ENCODE data around the gene CLIC3. TPM values are rescaled to one million over a fixed set of nuclear protein-coding genes. Genes with fewer than 3 reads are reported as not detected.

The CLIC3 gene
- total RNA-seq, 2 experiments from 2014 or later, result 0.43 to 0.61 TPM

- ChIA-PET CTCF (interaction anchor here (1.0 to 2.8 kb wide), 3 partner anchors 79 to 107 kb away, joined by 3 to 10 read pairs (median 7); partner anchors contain the start of gene AJM1), POLR2A (interaction anchor here (0.5 to 1.0 kb wide), 2 partner anchors 10 to 68 kb away, joined by 3 read pairs; no protein-coding TSS in a partner anchor)
- no peaks in the 10 kb centered on the region for H3K27me3 Mint-ChIP-seq
- intact Hi-C loops (cut with micrococcal nuclease), result loop anchor here (2.0 to 10.0 kb wide), 3 partner anchors 42 to 159 kb away; partner anchors contain the start of genes FUT7, PAXX and TMEM141
- DNase-seq, result peak; percentile 98
- no peaks in the 10 kb centered on the region for H3K9me3 Mint-ChIP-seq
- H3K4me1 Mint-ChIP-seq (ENCODE audit: low read depth), result peaks cover under 1% of the 10 kb centered on the region
- peak overlapping the region; percentile 78 for H3K4me3 Mint-ChIP-seq
- no peaks in the 10 kb centered on the region for H3K36me3 Mint-ChIP-seq
- peak overlapping the region; percentile 76 for H3K27ac Mint-ChIP-seq
Measured at GRCh38 chr9:136949817-136950655, 46.3 kb downstream of the CLIC3 start.

GRCh38 chr9:136949239-136949816 is 47.0 kb downstream of the CLIC3 start:
- intact Hi-C loops (cut with micrococcal nuclease), result loop anchor here (2.0 to 10.0 kb wide), 3 partner anchors 43 to 159 kb away; partner anchors contain the start of genes FUT7, PAXX and TMEM141
- no peak for DNase-seq
- CTCF ChIA-PET, result interaction anchor here (1.0 to 2.8 kb wide), 5 partner anchors 26 to 107 kb away, joined by 3 to 13 read pairs (median 8); partner anchors contain the start of genes AJM1 and NPDC1
- Mint-ChIP-seq H3K27ac (peak overlapping the region; percentile 76), H3K9me3 (no peaks in the 10 kb centered on the region), H3K4me1 (ENCODE audit: low read depth) (peaks cover 4% of the 10 kb centered on the region), H3K27me3 (no peaks in the 10 kb centered on the region), H3K36me3 (no peaks in the 10 kb centered on the region), H3K4me3 (peak overlapping the region; percentile 77)
- POLR2A ChIA-PET, result interaction anchor here (0.5 to 1.0 kb wide), 2 partner anchors 11 to 68 kb away, joined by 3 read pairs; no protein-coding TSS in a partner anchor

- no peaks in the 10 kb centered on the region for H3K9me3 Mint-ChIP-seq
- intact Hi-C loops (cut with micrococcal nuclease), result loop anchor here (2.0 to 10.0 kb wide), 3 partner anchors 44 to 157 kb away; partner anchors contain the start of genes FUT7, PAXX and TMEM141
- ChIA-PET POLR2A (no interaction called here), CTCF (interaction anchor here (0.6 to 2.8 kb wide), 16 partner anchors 17 to 140 kb away, joined by 3 to 49 read pairs (median 4); partner anchors contain the start of genes ABCA2, AJM1, CLIC3 and NPDC1)
- no peaks in the 10 kb centered on the region for H3K27me3 Mint-ChIP-seq
- H3K4me1 Mint-ChIP-seq (ENCODE audit: low read depth), result peaks cover 7% of the 10 kb centered on the region
- no peaks in the 10 kb centered on the region for H3K36me3 Mint-ChIP-seq
- peak; percentile 42 for DNase-seq
- H3K27ac Mint-ChIP-seq, result no peak overlapping the region
- peak overlapping the region; percentile 77 for H3K4me3 Mint-ChIP-seq
Measured at GRCh38 chr9:136947955-136948510, 48.3 kb downstream of the CLIC3 start.

- DNase-seq, result no peak
- POLR2A ChIA-PET, result no interaction called here
- Mint-ChIP-seq H3K9me3 (no peaks in the 10 kb centered on the region), H3K27ac (no peak overlapping the region), H3K27me3 (no peaks in the 10 kb centered on the region), H3K4me3 (no peak overlapping the region), H3K36me3 (peaks cover 5% of the 10 kb centered on the region), H3K4me1 (ENCODE audit: low read depth) (peaks cover 12% of the 10 kb centered on the region)
- intact Hi-C loops (cut with micrococcal nuclease), result loop anchor here (5.0 to 10.0 kb wide), 2 partner anchors 45 to 88 kb away; partner anchors contain the start of genes FUT7 and PAXX
- CTCF ChIA-PET, result interaction anchor here (0.8 to 2.8 kb wide), 14 partner anchors 16 to 139 kb away, joined by 3 to 49 read pairs (median 4); partner anchors contain the start of genes ABCA2, AJM1, NPDC1 and PAXX
Measured at GRCh38 chr9:136947028-136947891, 49.1 kb downstream of the CLIC3 start.

- H3K4me3 Mint-ChIP-seq, result no peak overlapping the region
- DNase-seq, result no peak
- H3K27ac Mint-ChIP-seq, result no peak overlapping the region
- POLR2A ChIA-PET, result no interaction called here
- H3K9me3 Mint-ChIP-seq, result no peaks in the 10 kb centered on the region
- intact Hi-C loops (cut with micrococcal nuclease), result loop anchor here (5.0 to 10.0 kb wide), 2 partner anchors 46 to 88 kb away; partner anchors contain the start of genes FUT7 and PAXX
- peaks cover 10% of the 10 kb centered on the region for H3K36me3 Mint-ChIP-seq
- CTCF ChIA-PET, result interaction anchor here (1.2 to 3.4 kb wide), 6 partner anchors 28 to 139 kb away, joined by 3 to 49 read pairs (median 8); partner anchors contain the start of genes AJM1 and RABL6
- peaks cover 12% of the 10 kb centered on the region for H3K4me1 Mint-ChIP-seq (ENCODE audit: low read depth)
- H3K27me3 Mint-ChIP-seq, result no peaks in the 10 kb centered on the region
Measured at GRCh38 chr9:136946228-136947027, 49.9 kb downstream of the CLIC3 start.

- CTCF ChIA-PET, result interaction anchor here (0.7 to 3.4 kb wide), 7 partner anchors 14 to 103 kb away, joined by 3 to 13 read pairs (median 5); partner anchors contain the start of genes AJM1 and PAXX
- H3K9me3 Mint-ChIP-seq, result no peaks in the 10 kb centered on the region
- POLR2A ChIA-PET, result interaction anchor here (1.5 kb wide), 1 partner anchor 102 kb away, joined by 3 read pairs; no protein-coding TSS in a partner anchor
- H3K4me3 Mint-ChIP-seq, result peak overlapping the region; percentile 38
- peaks cover 17% of the 10 kb centered on the region for H3K36me3 Mint-ChIP-seq
- intact Hi-C loops (cut with micrococcal nuclease), result loop anchor here (2.0 to 10.0 kb wide), 3 partner anchors 47 to 103 kb away; partner anchors contain the start of genes AJM1, FUT7 and PAXX
- H3K4me1 Mint-ChIP-seq (ENCODE audit: low read depth), result peaks cover 12% of the 10 kb centered on the region
- DNase-seq, result no peak
- H3K27me3 Mint-ChIP-seq, result no peaks in the 10 kb centered on the region
- no peak overlapping the region for H3K27ac Mint-ChIP-seq
Measured at GRCh38 chr9:136945333-136946227, 50.8 kb downstream of the CLIC3 start.

Other genes starting within 250 kb of the CLIC3 start
- gene LCN6, start 248.0 kb downstream of the CLIC3 start, total RNA-seq, result not detected
- not detected for gene LCN8, start 238.3 kb downstream of the CLIC3 start, total RNA-seq
- gene LCN15, start 232.1 kb downstream of the CLIC3 start, total RNA-seq, result not detected
- 10 to 100 TPM; 42.3 to 45.2 TPM for gene TMEM141, start 205.2 kb downstream of the CLIC3 start, total RNA-seq
- under 1 TPM; 0.21 to 0.36 TPM for gene CCDC183, start 200.2 kb downstream of the CLIC3 start, total RNA-seq
- gene RABL6, start 188.6 kb downstream of the CLIC3 start, total RNA-seq, result 10 to 100 TPM; 83.4 to 85.3 TPM
- 1 to 10 TPM; 3.8 to 4.2 TPM for gene AJM1, start 154.1 kb downstream of the CLIC3 start, total RNA-seq
- 10 to 100 TPM; 92.2 to 95.5 TPM for gene PHPT1, start 147.2 kb downstream of the CLIC3 start, total RNA-seq
- 10 to 100 TPM; 13.0 to 14.3 TPM for gene MAMDC4, start 144.2 kb downstream of the CLIC3 start, total RNA-seq
- 100 to 1,000 TPM; 302 to 311 TPM for gene EDF1, start 130.3 kb downstream of the CLIC3 start, total RNA-seq
- 10 to 100 TPM; 40.0 to 41.4 TPM for gene TRAF2, start 110.1 kb downstream of the CLIC3 start, total RNA-seq
- gene FBXW5, start 51.8 kb downstream of the CLIC3 start, total RNA-seq, result 10 to 100 TPM; 66.8 to 69.4 TPM
- under 1 TPM; 0.90 to 0.94 TPM for gene C8G, start 51.3 kb downstream of the CLIC3 start, total RNA-seq
- gene LCN12, start 44.3 kb downstream of the CLIC3 start, total RNA-seq, result 1 to 10 TPM; 1.6 to 2.1 TPM
- gene PTGDS, start 19.1 kb downstream of the CLIC3 start, total RNA-seq, result not detected
- not detected for gene LCNL1, start 13.6 kb downstream of the CLIC3 start, total RNA-seq
- gene PAXX, start 4.1 kb downstream of the CLIC3 start, total RNA-seq, result 10 to 100 TPM; 71.0 to 71.2 TPM
- gene ABCA2, start 31.7 kb upstream of the CLIC3 start, total RNA-seq, result 10 to 100 TPM; 22.1 to 22.9 TPM
- gene FUT7, start 35.5 kb upstream of the CLIC3 start, total RNA-seq, result 1 to 10 TPM in 1 of 2 experiments, under 1 TPM in 1; 0.85 to 1.3 TPM
- gene NPDC1, start 49.6 kb upstream of the CLIC3 start, total RNA-seq, result 10 to 100 TPM; 36.0 to 42.6 TPM
- not detected for gene ENTPD2, start 57.5 kb upstream of the CLIC3 start, total RNA-seq
- 1 to 10 TPM; 6.4 to 6.6 TPM for gene SAPCD2, start 74.0 kb upstream of the CLIC3 start, total RNA-seq
- 1 to 10 TPM; 6.7 to 7.7 TPM for gene UAP1L1, start 80.9 kb upstream of the CLIC3 start, total RNA-seq
- 10 to 100 TPM; 32.9 to 33.1 TPM for gene MAN1B1, start 90.4 kb upstream of the CLIC3 start, total RNA-seq
- 100 to 1,000 TPM; 195 to 208 TPM for gene DPP7, start 118.2 kb upstream of the CLIC3 start, total RNA-seq
- gene GRIN1, start 142.6 kb upstream of the CLIC3 start, total RNA-seq, result not detected
- not detected for gene LRRC26, start 173.5 kb upstream of the CLIC3 start, total RNA-seq
- gene TMEM210, start 175.5 kb upstream of the CLIC3 start, total RNA-seq, result not detected
- 10 to 100 TPM; 36.3 to 36.9 TPM for gene ANAPC2, start 192.0 kb upstream of the CLIC3 start, total RNA-seq
- gene SSNA1, start 192.1 kb upstream of the CLIC3 start, total RNA-seq, result 10 to 100 TPM; 58.9 to 62.1 TPM
- 1 to 10 TPM; 6.1 to 6.7 TPM for gene TPRN, start 204.2 kb upstream of the CLIC3 start, total RNA-seq
- 10 to 100 TPM; 30.0 to 31.1 TPM for gene TMEM203, start 209.1 kb upstream of the CLIC3 start, total RNA-seq
- gene NDOR1, start 209.1 kb upstream of the CLIC3 start, total RNA-seq, result 10 to 100 TPM; 29.4 to 31.3 TPM
- gene RNF208, start 225.7 kb upstream of the CLIC3 start, total RNA-seq, result 1 to 10 TPM; 3.4 to 4.4 TPM
- gene CYSRT1, start 228.6 kb upstream of the CLIC3 start, total RNA-seq, result under 1 TPM; 0.21 to 0.70 TPM
- not detected for gene RNF224, start 230.9 kb upstream of the CLIC3 start, total RNA-seq
- gene SLC34A3, start 234.3 kb upstream of the CLIC3 start, total RNA-seq, result not detected
- 100 to 1,000 TPM; 320 to 325 TPM for gene TUBB4B, start 244.7 kb upstream of the CLIC3 start, total RNA-seq